HG02571 (cell line): ENCODE results near the gene DPAGT1.
A peak's percentile ranks its signal among the peaks of the same experiment; 100 is the strongest.

Source experiments
- ATAC-seq: cut with Tn5 transposase; IDR thresholded peaks from one replicate; pipeline ENCODE4 v1.9.1; 2021; ENCODE audit warnings: mild to moderate bottlenecking, moderate library complexity; ENCODE audit not compliant: unreplicated experiment

The DPAGT1 gene

DNA sequence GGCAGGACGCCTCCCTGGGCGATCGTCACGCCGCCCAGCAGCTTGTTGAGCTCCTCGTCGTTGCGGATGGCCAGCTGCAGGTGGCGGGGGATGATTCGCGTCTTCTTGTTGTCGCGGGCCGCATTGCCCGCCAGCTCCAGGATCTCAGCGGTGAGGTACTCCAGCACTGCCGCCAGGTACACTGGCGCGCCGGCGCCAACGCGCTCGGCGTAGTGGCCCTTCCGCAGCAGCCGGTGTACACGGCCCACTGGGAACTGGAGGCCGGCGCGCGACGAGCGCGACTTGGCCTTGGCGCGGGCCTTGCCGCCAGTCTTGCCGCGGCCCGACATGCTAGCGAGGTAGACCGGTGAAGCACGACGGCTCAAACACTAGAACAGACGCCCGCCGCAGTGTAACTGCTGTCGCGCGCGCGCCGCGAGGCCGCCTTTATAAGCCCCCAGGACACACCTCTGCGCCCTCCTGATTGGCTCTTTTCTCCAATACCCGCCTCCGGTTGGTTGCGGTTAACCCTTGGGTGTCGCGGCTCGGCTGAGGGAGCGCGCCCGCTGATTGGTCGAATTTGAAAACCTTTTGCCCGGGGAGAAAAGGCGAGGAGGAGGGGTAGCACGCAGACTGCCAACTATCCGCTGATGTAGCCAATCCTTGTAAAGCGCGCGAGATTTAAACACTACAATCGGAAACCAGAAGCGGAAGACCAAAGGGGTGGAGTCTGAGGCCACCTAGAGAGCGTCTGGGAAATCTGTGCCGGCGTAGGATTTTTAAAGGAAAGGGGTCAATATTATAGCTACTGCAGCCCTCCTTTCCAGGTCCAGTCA lies 6.4 kb downstream of the DPAGT1 start:
- peak; percentile 78 for ATAC-seq

DNA sequence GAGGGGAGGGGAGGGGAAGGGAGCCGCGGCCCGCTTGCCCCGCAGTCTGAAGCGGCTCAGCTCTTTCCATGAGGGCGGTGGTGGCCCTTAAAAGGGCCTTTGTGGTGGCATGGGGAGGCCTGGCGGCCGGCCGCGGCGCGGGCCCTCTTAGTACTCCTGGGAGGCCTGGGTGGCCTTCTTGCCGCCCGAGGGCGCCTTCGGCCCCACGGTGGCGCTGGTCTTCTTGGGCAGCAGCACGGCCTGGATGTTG lies 6.9 kb downstream of the DPAGT1 start:
- ATAC-seq, result peak; percentile 44

DNA sequence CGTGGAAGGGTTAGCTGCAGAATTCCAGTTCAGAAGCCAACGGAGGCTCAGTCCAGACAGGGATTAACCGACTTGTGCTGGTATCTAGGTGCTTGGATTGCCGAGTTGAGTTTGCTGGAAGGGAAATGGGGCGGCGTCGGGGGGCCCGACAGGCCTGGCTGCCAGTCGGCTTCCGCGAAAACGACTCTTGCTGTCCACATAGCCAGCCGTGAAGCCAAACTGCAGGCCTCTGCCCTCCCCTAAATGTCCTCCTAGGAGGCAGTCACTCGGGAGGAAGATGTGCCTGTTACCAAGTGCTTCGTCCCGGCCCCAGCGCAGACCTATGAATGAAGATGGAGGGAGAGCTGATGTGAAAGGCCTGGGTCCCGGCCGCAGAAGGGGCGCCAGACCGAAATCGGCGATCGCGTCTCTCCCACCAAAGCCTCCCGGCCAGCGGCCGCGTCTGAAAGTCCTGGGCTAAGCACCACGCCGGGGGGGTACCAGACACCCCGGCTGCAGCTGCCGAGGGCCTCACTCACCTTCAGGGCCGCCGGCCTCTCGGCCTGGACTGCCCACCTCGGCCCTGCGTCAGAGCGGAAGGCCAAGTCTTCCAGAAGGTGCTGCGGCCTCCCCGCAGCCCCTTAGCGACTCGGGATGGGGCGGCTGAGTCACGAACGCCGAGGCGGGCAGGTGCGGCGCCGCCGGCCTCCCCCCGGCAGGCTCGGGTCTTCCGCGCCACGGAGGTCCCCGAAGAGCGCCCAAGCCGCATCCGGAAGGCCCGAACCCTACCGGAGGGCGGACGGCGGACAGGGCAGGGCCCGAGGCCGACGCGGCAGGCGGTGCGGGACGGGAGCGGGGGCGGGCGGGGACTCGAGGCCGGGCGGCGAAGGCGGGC lies 7.5 kb downstream of the DPAGT1 start:
- no peak for ATAC-seq

DNA sequence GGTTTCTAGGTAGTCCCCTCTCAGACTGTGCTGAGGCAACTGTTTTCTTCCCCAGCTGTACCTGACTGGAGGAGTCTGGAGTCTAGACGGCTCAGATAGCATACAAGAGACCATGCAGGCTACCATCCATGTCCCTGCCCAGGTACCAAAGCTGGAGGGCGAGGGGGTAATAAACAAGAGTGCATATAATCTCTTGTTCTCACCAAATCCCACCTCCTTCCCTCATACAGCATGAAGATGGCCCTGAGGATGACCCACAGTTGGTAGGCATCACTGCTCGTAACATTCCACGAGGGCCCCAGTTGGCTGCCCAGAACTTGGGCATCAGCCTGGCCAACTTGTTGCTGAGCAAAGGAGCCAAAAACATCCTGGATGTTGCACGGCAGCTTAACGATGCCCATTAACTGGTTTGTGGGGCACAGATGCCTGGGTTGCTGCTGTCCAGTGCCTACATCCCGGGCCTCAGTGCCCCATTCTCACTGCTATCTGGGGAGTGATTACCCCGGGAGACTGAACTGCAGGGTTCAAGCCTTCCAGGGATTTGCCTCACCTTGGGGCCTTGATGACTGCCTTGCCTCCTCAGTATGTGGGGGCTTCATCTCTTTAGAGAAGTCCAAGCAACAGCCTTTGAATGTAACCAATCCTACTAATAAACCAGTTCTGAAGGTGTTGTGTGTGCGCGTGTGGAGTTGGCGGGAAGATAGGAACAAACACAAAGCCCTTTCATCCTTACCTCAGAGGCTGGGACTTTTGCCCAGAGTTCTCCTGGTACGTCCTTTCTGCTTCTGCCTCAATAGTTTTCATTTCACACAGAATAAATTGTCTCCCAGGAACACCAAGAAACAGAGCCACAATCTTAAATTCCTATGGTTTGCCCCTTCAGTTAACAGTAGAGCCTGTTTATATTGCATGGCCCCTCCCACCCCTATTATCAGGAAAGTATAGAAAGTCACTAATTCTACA lies 8.5 kb downstream of the DPAGT1 start:
- ATAC-seq, result no peak

DNA sequence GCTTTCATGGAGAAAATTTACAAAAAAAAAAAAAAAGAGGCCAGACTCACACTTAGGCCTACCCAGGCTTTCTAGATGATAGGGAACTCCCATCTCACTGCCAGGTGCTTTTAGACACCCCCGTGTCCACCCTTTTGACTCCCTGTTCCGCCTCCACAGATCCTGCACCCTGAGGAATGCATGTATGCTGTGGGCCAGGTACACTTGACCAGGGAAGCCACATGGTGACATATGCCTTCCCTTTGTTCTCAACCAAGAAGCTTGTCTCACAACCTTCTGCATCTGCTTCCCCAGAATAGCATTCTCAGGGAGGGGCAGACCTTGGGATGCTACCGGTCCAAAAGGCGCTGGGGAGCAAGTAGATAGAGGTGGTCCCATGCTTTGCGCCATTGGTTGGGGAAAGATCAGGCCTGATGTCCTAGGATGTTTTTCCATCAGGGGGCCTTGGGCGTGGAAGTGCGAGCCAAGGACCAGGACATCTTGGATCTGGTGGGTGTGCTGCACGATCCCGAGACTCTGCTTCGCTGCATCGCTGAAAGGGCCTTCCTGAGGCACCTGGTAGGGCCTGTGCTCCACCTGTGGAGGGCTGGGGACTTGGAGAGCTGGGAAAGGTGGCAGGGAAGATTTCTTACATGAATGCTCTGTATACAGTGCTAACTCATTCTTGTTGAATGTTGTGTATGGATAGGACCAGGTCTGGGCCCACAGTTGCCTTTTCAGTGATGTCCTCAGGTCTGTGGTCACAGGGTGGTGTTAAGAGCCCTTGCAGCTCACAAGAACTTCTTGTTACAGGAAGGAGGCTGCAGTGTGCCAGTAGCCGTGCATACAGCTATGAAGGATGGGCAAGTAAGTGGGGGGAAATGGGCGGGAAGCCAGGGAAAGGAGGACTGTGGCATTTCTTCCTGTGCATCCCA lies 9.4 kb downstream of the DPAGT1 start:
- ATAC-seq, result no peak

DNA sequence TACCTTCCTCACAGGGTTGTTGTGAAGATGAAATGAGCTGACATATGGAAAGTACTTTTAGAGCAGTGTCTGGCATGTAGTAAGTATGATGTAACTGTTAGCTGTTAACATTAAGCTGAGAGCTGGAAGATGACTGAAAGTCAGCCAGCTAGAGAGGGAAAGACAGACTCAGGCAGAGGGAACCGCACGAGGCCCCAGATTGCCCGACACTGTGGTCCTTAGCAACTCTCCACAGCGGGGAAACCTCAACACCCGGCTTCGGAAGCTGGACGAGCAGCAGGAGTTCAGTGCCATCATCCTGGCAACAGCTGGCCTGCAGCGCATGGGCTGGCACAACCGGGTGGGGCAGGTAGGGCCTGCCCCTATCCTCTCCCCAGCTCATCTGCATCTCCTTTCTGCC lies 10.5 kb downstream of the DPAGT1 start:
- no peak for ATAC-seq

DNA sequence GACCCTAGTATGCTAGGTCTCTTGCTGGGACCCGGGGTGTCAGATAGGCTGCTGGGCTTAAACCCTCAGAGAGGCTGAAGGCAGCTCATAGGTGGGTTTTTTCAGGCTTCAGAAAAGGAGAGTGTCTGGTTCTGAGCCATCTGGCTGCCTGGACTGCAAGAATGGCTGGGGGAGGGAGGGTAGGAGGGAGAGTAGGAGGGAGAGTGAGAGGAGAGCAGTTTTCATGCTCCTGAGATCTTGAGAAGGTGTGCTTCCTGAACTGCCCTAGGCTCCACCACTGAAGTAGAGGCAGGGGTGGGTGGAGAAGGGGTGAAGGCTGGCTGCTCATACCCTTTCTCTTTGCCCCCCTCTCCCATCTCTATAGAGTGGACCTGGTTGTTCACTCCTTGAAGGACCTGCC lies 12.3 kb downstream of the DPAGT1 start:
- no peak for ATAC-seq

DNA sequence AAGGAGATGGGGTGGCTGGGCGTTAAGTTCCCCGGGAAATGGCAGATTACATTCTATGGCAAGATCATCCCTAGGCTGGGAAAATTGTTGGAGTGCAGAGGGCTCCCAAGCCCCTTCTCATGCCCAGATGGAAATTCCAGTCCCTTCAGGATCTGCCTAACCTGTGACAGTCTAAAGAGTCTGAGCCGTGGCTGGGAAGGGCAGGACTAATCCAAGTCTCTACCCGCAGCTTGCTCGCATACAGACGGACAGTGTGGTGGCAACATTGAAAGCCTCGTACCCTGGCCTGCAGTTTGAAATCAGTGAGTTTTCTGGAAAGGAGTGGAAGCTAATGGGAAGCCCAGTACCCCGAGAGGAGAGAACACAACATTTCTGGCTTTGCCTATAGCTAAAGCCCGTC lies 13.2 kb downstream of the DPAGT1 start:
- ATAC-seq, result no peak

DNA sequence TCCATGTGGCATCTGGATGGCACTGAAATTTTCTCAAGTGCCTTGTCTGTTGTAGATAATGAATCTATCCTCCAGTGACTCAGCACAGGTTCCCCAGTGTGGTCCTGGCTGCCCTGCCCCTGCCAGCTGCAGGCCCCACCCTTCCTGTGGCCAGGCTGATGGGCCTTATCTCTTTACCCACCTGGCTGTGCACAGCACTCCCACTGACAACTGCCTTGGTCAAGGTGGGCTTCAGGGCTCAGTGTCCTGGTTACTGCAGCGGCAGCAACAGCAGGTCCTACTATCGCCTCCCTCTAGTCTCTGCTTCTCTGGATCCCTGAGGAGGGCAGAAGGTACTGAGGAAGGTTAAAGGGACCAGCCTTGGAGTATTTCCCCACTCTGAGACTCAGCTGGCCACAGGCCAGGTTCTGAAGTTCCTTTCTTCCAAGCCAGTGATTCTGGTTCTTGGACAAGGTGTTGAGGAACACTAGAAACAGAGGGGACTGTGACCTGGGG lies 13.9 kb downstream of the DPAGT1 start:
- ATAC-seq, result no peak

DNA sequence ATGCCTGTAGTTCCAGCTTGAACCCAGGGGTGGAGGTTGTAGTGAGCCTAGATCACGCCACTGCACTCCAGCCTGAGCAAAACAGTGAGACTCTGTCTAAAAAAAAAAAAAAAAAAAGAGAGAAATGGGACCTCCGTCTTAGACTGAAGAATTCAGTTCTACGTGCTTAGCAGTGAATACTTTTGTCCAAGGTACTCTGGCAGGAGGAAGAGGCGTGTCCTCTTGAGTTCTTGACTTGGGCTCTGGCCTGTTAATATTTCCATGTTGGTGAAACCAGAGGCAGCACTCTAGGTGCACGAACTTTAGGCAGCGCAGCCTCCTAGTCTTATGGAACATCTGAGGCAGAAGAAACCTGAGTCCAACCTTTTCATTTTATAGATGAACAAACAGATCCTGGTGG lies 14.5 kb downstream of the DPAGT1 start:
- no peak for ATAC-seq

DNA sequence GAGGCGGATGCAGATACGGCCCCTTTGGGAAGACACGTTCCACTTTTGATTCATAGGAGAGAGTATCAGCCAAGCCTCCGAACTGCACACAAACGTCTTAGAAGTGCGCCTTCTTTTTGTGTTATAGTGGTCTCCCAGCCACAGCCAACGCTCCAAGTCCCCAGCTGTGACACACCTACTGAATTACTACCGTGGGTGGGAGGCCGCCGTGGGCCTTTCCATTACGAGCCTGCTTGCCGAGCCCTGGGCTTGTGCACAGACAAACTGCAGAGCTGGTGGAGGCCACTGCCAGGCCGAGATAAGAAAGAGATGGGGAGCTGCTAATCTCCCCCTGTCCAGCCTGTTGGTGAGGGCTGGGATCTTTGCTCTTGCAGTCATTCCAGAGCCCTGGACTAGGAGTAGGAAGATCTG lies 16.2 kb downstream of the DPAGT1 start:
- ATAC-seq, result peak; percentile 2

DNA sequence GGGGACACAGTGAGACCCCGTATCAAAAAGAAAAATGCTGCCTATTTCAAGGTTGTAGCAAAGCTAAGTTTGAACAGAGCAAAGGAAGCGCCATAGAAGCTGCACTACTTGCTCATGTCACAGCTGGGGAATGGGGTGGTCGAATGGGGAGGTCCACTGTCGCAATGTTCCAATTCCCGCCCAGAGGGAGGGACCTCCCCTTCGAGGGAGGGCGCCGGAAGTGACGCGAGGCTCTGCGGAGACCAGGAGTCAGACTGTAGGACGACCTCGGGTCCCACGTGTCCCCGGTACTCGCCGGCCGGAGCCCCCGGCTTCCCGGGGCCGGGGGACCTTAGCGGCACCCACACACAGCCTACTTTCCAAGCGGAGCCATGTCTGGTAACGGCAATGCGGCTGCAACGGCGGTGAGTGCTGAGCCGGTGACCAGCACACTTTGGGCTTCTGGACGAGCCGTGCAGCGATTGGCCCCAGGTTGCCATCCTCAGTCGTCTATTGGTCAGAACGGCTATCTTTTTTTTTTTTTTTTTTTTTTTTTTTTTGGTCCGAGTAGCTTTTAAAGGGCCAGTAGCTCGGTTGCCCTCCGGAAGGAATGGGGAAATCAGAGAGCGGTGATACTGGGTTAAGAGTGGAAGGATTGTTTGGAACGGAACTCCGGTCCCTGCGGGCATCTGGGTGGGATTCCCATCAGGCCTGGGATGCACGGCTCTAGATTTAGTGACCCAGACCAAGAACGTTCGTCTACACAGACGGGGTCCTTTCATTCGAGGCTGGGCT lies 16.8 kb downstream of the DPAGT1 start, which contains the start of gene HMBS:
Gene HMBS (plus strand): TSS at position 219 of the 774 bp plus-strand sequence. CDS start 153 bp downstream, at position 372.
- peak; percentile 88 for ATAC-seq

DNA sequence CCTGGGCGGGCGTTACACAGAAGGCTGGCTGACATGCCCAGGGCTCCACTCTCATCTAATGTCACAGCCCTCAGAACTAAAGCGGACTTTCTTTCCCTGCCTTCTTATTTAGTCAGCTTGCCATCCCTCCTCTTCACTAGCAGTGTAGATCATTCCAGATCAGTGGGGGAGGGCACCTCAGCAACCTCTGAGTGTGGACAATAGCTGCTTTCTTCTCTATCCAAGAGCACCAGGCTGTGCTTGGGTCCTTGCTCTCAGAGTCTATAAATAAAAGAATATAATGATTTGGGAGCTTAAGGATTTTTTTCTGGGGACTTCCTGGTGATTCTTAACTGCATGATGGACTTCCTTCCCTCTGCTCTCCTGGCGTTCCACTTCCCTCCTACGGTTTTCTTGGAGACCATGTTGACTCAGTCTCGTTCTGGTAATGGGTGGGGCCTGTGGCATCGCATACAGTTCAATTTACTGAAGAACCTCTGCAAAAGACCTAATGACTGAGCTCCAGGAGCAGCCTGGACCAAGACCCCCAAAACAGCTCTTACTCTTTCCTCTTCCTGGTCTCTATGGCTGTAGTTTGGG lies 19.9 kb downstream of the DPAGT1 start:
- no peak for ATAC-seq

DNA sequence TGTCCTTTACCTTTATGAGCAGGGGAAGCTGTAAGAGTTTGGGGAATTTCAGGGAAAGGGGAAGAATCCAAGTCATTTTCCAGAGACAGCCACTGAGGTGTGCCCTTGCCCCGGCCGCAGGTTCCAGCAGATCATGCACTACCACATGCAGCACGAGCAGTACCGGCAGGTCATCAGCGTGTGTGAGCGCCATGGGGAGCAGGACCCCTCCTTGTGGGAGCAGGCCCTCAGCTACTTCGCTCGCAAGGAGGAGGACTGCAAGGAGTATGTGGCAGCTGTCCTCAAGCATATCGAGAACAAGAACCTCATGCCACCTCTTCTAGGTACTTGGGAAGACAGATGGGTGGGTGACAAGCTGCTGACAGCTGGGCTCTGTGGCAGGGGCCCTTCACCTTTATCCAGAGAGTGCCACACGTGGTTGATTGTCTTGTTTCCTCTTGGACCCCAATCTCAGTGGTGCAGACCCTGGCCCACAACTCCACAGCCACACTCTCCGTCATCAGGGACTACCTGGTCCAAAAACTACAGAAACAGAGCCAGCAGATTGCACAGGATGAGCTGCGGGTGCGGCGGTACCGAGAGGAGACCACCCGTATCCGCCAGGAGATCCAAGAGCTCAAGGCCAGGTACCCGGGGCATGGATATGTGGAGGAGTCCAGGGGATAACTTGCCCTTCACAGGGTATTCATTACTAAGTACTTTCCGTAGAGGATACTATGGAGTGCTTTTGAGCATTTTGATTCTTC lies 22.8 kb downstream of the DPAGT1 start:
- ATAC-seq, result no peak

DNA sequence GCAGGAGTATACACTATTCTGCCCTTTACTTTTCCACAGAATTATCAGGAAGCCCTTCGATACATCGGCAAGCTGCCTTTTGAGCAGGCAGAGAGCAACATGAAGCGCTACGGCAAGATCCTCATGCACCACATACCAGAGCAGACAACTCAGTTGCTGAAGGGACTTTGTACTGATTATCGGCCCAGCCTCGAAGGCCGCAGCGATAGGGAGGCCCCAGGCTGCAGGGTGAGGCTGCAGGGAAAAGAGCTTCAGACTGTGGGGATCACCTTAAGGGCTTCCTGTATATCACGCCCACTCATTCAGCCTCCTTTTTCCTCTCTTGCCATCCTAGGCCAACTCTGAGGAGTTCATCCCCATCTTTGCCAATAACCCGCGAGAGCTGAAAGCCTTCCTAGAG lies 23.8 kb downstream of the DPAGT1 start:
- ATAC-seq, result no peak

DNA sequence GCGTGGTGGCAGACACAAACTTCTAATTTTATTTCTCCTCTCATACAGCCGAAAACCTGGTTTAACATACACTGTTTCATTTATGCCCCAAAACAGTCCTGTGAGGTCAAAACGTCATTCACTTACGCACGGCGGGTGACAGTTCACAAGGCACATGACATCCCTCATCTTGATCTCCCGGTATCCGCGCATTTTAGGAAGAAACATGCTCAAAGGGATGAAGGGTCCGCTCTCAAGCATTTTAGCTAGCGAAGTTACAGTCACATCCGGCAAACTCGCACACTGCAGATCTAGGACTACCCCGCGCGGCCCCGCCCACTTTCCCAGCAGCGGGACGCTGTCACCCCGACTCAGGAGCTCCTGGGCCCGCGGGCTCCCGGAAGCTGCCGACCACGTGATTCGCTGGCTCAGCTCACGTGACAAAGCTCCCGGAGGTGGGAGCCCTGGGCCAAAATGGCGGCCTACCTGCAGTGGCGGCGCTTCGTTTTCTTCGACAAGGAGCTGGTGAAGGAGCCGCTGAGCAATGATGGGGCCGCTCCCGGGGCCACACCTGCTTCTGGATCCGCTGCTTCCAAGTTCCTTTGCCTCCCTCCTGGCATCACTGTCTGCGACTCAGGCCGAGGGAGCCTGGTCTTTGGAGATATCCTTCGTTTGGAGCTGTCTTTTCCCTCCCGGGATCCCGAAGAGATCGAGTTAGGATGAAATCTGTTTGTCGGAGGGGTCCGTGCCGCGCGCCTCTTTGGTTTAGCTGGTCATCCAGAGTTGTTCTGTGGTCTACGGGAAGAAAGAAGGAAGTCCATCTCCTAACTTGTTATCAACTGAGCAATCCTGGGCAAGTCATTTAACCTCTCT lies 34.1 kb downstream of the DPAGT1 start, which contains the start of gene VPS11:
Gene VPS11 (plus strand): TSS at position 448 of the 852 bp plus-strand sequence. CDS start 6 bp downstream, at position 454.
- ATAC-seq, result peak; percentile 87

DNA sequence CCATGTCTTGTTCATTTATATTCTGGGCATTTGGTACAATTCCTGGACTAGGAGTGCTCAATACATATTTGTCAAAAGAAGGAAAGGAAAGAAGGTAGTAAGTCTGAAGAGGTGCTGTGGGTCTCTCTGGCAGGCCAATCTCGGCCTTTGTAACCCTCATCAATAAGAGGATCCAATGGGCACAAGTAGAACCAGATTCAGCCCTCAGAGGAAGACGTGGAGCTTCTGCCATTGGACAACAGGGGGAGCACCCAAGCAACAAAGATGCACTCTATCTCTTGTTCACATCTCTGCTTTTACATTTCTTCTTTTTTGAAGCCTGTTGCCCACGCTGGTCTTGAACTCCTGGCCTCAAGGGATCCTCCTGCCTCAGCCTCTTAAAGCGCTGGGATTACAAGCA lies 36.3 kb downstream of the DPAGT1 start:
- no peak for ATAC-seq
